Adrenal gland (tissue), 5 donors: ENCODE results near the gene RASGRF2.

ENCODE experiments used
- CTCF ChIP-seq, 6 experiments: fragments of 450-650 bp in 4 of 6; fragments of 200-600 bp in 2 of 6; sonication (generic) in 1 of 6; IDR thresholded peaks; 1 replicate in 5 of 6; 2 replicates in 1 of 6; pipeline versions ENCODE4 v1.5.1 to v1.8.0; 2016 to 2021; ENCODE audit warnings: antibody characterized with exemption in 6 of 6, mild to moderate bottlenecking in 2 of 6, moderate library complexity in 1 of 6
- POLR2A ChIP-seq, 2 donors: fragments of 450-650 bp; IDR thresholded peaks; one replicate each; pipeline ENCODE4 v1.6.1; 2017; ENCODE audit warnings: antibody characterized with exemption in 2 of 2, mild to moderate bottlenecking in 2 of 2, moderate library complexity in 1 of 2
- donor health status: DM: no; HTN: no; CAD: no.

GRCh38 chr5:81006231-81006630, 46.1 kb downstream of the RASGRF2 start:
- TF ChIP-seq CTCF (IDR thresholded peaks at IDR 0.05), result no peak
- no peak for TF ChIP-seq POLR2A (IDR thresholded peaks at IDR 0.05)
